Upper lobe of right lung (tissue), 1 donor: ENCODE measurements around the gene STMN1. TPM values are rescaled to one million over a fixed set of nuclear protein-coding genes. Genes with fewer than 3 reads are reported as not detected.

Experiments
- ATAC-seq: fragments of 200-7000 bp; cut with Tn5 transposase; one replicate; pipeline ENCODE4 v1.9.1; 2020; ENCODE audit warnings: mild to moderate bottlenecking, moderate library complexity
- DNase-seq: peaks from one replicate; pipeline ENCODE4 v3.0.0-alpha.2; 2020
- H3K27ac ChIP-seq: fragments of 200-600 bp; one replicate; pipeline ENCODE4 v1.8.0; 2022
- H3K27me3 ChIP-seq: fragments of 200-600 bp; one replicate; pipeline ENCODE4 v1.8.0; 2022; ENCODE audit warnings: mild to moderate bottlenecking
- H3K36me3 ChIP-seq: fragments of 200-600 bp; one replicate; pipeline ENCODE4 v1.8.0; 2022
- H3K4me1 ChIP-seq: fragments of 200-600 bp; one replicate; pipeline ENCODE4 v1.8.0; 2022
- H3K4me3 ChIP-seq: fragments of 200-600 bp; one replicate; pipeline ENCODE4 v1.8.0; 2022; ENCODE audit warnings: mild to moderate bottlenecking
- H3K9me3 ChIP-seq: fragments of 200-600 bp; one replicate; pipeline ENCODE4 v1.8.0; 2022
- CTCF ChIP-seq: fragments of 200-600 bp; IDR thresholded peaks from one replicate; pipeline ENCODE4 v1.8.0; 2022; ENCODE audit warnings: antibody characterized with exemption
- intact Hi-C: fragments of 100-400 bp; cut with DNase I; formaldehyde crosslinking; loops from one replicate; pipeline ENCODE4 v1.11.0; 2022
- microRNA-seq: library from miRNA; unstranded; fragments of <30 nt; microRNA quantifications from one replicate; pipeline ENCODE4 v1.2.0, GENCODE V29; 2020; ENCODE audit warnings: borderline microRNAs expressed
- total RNA-seq: library from RNA; stranded (reverse); fragmentation: NEBNext Ultra II Directional; extraction: Animal tissue kit (Norgen Biotek cat#: 25700); gene quantifications from one replicate; pipeline ENCODE4 v1.2.1, GENCODE V29; 2021
- donor health status: DM: no; HTN: yes; CAD: no; lungs with severe emphysema.

Gene STMN1
- total RNA-seq, 1 donor from 2014 or later, result 42.5 TPM

DNA sequence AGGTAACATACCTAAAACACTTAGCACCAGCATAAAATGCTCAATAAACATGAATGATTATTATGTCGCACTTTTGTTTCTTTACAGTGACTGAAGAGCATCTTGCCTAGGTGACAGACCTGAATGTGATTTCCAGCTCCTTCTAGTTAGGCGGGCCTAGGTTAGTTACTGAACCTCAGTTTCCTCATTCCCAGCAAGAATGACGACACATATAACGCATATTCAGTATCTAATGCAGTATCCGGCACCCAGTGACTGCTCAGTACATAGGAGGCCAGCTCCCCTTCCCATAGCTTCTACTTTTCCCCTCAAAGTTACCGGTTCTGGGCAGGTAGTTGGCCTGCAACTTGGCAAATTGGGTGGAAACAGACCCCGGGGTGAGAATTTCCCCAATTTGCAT lies 47.7 kb downstream of the STMN1 start:
- no peak for DNase-seq
- no peaks in the 10 kb centered on the region for H3K27me3 ChIP-seq
- no peak for ATAC-seq
- no peak overlapping the region for H3K27ac ChIP-seq
- H3K9me3 ChIP-seq, result no peaks in the 10 kb centered on the region
- no peaks in the 10 kb centered on the region for H3K36me3 ChIP-seq
- peak overlapping the region; percentile 64 for H3K4me3 ChIP-seq
- peaks cover 5% of the 10 kb centered on the region for H3K4me1 ChIP-seq
- TF ChIP-seq CTCF, result no peak
- intact Hi-C loops, result no loop called here

DNA sequence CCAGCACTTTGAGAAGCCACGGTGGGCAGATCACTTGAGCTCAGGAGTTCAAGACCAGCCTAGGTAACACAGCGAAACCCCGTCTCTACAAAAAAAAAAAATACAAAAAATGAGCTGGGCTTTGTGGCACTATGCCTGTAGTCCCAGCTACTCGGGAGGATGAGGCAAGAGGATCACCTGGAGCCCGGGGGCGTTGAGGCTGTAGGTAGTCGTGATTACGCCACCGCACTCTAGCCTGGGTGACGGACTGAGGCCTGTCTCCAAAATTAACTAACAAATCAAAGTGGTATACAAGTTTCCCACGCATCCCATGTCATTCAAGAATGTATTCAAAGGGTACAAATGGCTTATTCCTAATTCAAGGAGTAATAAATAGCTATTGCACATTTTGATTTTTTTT lies 49.4 kb downstream of the STMN1 start:
- Histone ChIP-seq H3K9me3 (no peaks in the 10 kb centered on the region), H3K27me3 (no peaks in the 10 kb centered on the region)

GRCh38 chr1:25854554-25854953 lies 51.7 kb downstream of the STMN1 start:
- H3K9me3 ChIP-seq, result no peaks in the 10 kb centered on the region
- intact Hi-C loops, result no loop called here
- no peaks in the 10 kb centered on the region for H3K36me3 ChIP-seq
- no peak for TF ChIP-seq CTCF
- no peak for DNase-seq
- no peak overlapping the region for H3K27ac ChIP-seq
- no peak for ATAC-seq
- peaks cover 5% of the 10 kb centered on the region for H3K4me1 ChIP-seq
- no peaks in the 10 kb centered on the region for H3K27me3 ChIP-seq
- H3K4me3 ChIP-seq, result no peak overlapping the region

More for the DNA sequence above, 49.4 kb downstream of the STMN1 start:
- Histone ChIP-seq H3K4me3 (no peak overlapping the region), H3K27ac (no peak overlapping the region), H3K4me1 (peaks cover 5% of the 10 kb centered on the region), H3K36me3 (no peaks in the 10 kb centered on the region)
- TF ChIP-seq CTCF, result no peak
- ATAC-seq (no peak), DNase-seq (no peak)
- intact Hi-C loops, result no loop called here

Small RNAs within 50 kb of the gene (microRNA-seq; reads per million reads assigned to microRNA genes)
- not detected for gene MIR3917

Other genes starting within 250 kb of the STMN1 start
- gene SELENON, start 106.2 kb downstream of the STMN1 start, total RNA-seq, result 95.9 TPM
- gene MTFR1L, start 86.5 kb downstream of the STMN1 start, total RNA-seq, result 46.0 TPM
- gene AUNIP, start 47.0 kb downstream of the STMN1 start, total RNA-seq, result not detected
- 10.8 TPM for gene PAQR7, start 30.7 kb downstream of the STMN1 start, total RNA-seq
- gene PAFAH2, start 91.6 kb upstream of the STMN1 start, total RNA-seq, result 22.6 TPM
- 0.49 TPM for gene EXTL1, start 115.4 kb upstream of the STMN1 start, total RNA-seq
- not detected for gene SLC30A2, start 139.7 kb upstream of the STMN1 start, total RNA-seq
- gene TRIM63, start 161.2 kb upstream of the STMN1 start, total RNA-seq, result 0.46 TPM
- gene PDIK1L, start 205.4 kb upstream of the STMN1 start, total RNA-seq, result 11.4 TPM